Neural cell (in vitro differentiated cells): Measurements from ENCODE around the gene FILIP1L.

Experiments
- CTCF ChIP-seq: fragments of 450-650 bp; IDR thresholded peaks from 2 replicates; pipeline ENCODE4 v1.5.1; 2014; ENCODE audit warnings: antibody characterized with exemption, mild to moderate bottlenecking, moderate library complexity; ENCODE audit not compliant: poor library complexity, severe bottlenecking
- EP300 ChIP-seq: fragments of 450-650 bp; conservative IDR thresholded peaks from 2 replicates; pipeline ENCODE4 v1.6.1; 2014; ENCODE audit warnings: antibody characterized with exemption, mild to moderate bottlenecking, moderate library complexity; ENCODE audit not compliant: poor library complexity, severe bottlenecking
- EZH2 ChIP-seq: fragments of 200-600, 300-800 bp; shearing (Covaris generic), sonication (generic); IDR thresholded peaks from 2 replicates; pipeline ENCODE4 v1.6.1; 2014; ENCODE audit warnings: antibody characterized with exemption, low read length, borderline replicate concordance, mild to moderate bottlenecking; ENCODE audit not compliant: insufficient read depth, poor library complexity, severe bottlenecking
- MXI1 ChIP-seq: fragments of 450-650 bp; conservative IDR thresholded peaks from 2 replicates; pipeline ENCODE4 v1.6.1; 2014; ENCODE audit warnings: antibody characterized with exemption, mild to moderate bottlenecking; ENCODE audit not compliant: poor library complexity, severe bottlenecking
- POLR2AphosphoS5 ChIP-seq: IDR thresholded peaks from 2 replicates; pipeline ENCODE4 v1.6.1; 2012
- RAD21 ChIP-seq: fragments of 450-650 bp; conservative IDR thresholded peaks from 2 replicates; pipeline ENCODE4 v1.6.1; 2014; ENCODE audit warnings: antibody characterized with exemption, mild to moderate bottlenecking, moderate library complexity
- REST ChIP-seq: IDR thresholded peaks from 2 replicates; pipeline ENCODE4 v1.6.1; 2012; ENCODE audit warnings: borderline replicate concordance
- SMC3 ChIP-seq: fragments of 450-650 bp; conservative IDR thresholded peaks from 2 replicates; pipeline ENCODE4 v1.6.1; 2014; ENCODE audit warnings: antibody characterized with exemption, mild to moderate bottlenecking, moderate library complexity; ENCODE audit not compliant: poor library complexity
- TAF1 ChIP-seq: IDR thresholded peaks from 2 replicates; pipeline ENCODE4 v1.6.1; 2012; ENCODE audit warnings: low read depth

GRCh38 chr3:99971761-99972160, 142.5 kb downstream of the FILIP1L start:
- no peak for TF ChIP-seq POLR2AphosphoS5
- no peak for TF ChIP-seq MXI1
- no peak for TF ChIP-seq CTCF
- TF ChIP-seq SMC3 = no peak
- no peak for TF ChIP-seq EZH2
- TF ChIP-seq RAD21 = no peak
- TF ChIP-seq REST = no peak
- no peak for TF ChIP-seq EP300
- TF ChIP-seq TAF1 = no peak
